ENCODE data around the gene CALN1.

CALN1 gene

GRCh38 chr7:72020311-72020710 lies 391.8 kb downstream of the CALN1 start:
- DNase-seq (ENCODE audit: low read depth), result no peak
- no peak for TF ChIP-seq CTCF (conservative IDR thresholded peaks at IDR 0.05; ENCODE audit: low read depth, low read length)
- H3K4me3 ChIP-seq (ENCODE audit: low read length), result no peak overlapping the region

DNA sequence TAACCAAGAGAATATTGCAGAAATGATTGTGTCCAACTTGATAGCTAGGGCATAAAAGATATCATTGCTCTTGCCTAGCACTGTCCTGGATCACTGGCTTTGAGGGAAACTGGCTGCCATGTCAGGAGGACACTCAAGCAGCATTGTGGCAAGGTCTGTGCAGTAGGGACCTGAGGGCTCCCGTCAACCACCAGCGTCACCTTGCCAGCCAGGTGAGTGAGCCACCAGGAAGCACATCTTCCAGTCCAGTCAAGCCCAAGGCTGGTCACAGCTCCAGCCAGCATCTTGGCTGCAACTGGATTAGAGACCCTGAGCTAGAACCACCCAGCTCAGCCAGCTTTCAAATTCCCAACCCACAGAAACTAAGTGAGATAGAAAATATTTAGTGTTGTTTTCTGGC lies 392.7 kb downstream of the CALN1 start:
- H3K4me3 ChIP-seq (ENCODE audit: low read length), result no peak overlapping the region
- no peak for TF ChIP-seq CTCF (conservative IDR thresholded peaks at IDR 0.05; ENCODE audit: low read depth, low read length)
- DNase-seq (ENCODE audit: low read depth), result no peak

DNA sequence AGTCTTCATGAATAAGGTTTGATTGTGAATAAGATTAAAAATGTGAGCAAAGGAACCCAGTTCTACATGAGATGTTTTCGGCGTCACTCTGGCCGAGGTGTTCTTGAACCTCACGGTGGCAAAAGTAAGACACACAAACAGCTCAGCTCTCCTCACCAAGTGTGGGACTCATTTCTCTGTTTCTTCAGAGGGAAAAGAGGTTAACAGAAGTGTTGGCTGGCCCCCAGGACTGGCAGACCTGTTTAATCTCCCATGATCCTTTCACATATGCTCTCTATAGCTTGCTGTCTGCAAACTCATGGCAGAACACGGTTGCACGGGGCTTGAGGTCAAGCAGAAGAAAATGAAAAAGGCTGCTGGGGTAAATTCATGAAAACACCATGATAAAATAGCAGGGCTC lies 394.4 kb downstream of the CALN1 start:
- DNase-seq (ENCODE audit: low read depth), result no peak
- TF ChIP-seq CTCF (conservative IDR thresholded peaks at IDR 0.05; ENCODE audit: low read depth, low read length), result no peak
- no peak overlapping the region for H3K4me3 ChIP-seq (ENCODE audit: low read length)

- no peak overlapping the region for H3K4me3 ChIP-seq (ENCODE audit: low read length)
- TF ChIP-seq CTCF (conservative IDR thresholded peaks at IDR 0.05; ENCODE audit: low read depth, low read length), result no peak
- no peak for DNase-seq (ENCODE audit: low read depth)
Observed at GRCh38 chr7:72016574-72016973, 395.6 kb downstream of the CALN1 start.

DNA sequence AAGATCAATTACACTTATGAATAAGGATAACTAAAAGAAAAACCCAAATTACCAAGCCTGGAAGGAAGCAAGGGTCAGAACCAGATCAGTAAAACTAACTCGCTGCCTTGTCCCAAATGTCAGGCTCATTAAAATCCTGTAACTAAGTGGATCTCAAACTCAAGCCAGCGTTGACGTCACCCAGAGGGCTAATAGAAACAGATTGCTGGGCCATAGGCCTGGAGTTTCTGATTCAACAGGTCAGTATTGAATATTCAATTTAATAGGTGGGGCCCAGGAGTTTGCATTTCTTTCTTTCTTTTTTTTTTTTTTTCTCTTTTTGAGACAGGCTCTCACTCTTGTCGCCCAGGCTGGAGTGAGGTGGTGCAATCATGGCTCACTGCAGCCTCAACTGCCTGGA lies 397.0 kb downstream of the CALN1 start:
- no peak for DNase-seq (ENCODE audit: low read depth)
- H3K4me3 ChIP-seq (ENCODE audit: low read length), result no peak overlapping the region
- no peak for TF ChIP-seq CTCF (conservative IDR thresholded peaks at IDR 0.05; ENCODE audit: low read depth, low read length)

GRCh38 chr7:72007018-72007417 lies 405.1 kb downstream of the CALN1 start:
- no peak overlapping the region for H3K4me3 ChIP-seq (ENCODE audit: low read length)
- TF ChIP-seq CTCF (conservative IDR thresholded peaks at IDR 0.05; ENCODE audit: low read depth, low read length), result no peak
- no peak for DNase-seq (ENCODE audit: low read depth)

- H3K4me3 ChIP-seq (ENCODE audit: low read length), result no peak overlapping the region
- no peak for DNase-seq (ENCODE audit: low read depth)
- TF ChIP-seq CTCF (conservative IDR thresholded peaks at IDR 0.05; ENCODE audit: low read depth, low read length), result no peak
Observed at GRCh38 chr7:72003236-72003635, 408.9 kb downstream of the CALN1 start.

All from retinal pigment epithelial cell (primary cell).